Measurements from ENCODE around the gene AURKAIP1.
"Not testable (repeated sequence)": the region's sequence is repeated elsewhere in the genome, so short reads cannot be mapped to it uniquely, and the experiment has no call there.

The AURKAIP1 gene

GRCh38 chr1:1390675-1391074 is 15.7 kb upstream of the AURKAIP1 start:
- TF ChIP-seq CTCF (IDR thresholded peaks at IDR 0.05; ENCODE audit: low read depth, low read length): no peak
- DNase-seq (ENCODE audit: low read depth in 2 of 2): no peak
- no peak overlapping the region for H3K4me3 ChIP-seq (replicated peaks in 1 of 2; ENCODE audit: low read depth in 2 of 2, low read length in 2 of 2)

- no peak for TF ChIP-seq CTCF (IDR thresholded peaks at IDR 0.05; ENCODE audit: low read depth, low read length)
- no peak overlapping the region for H3K4me3 ChIP-seq (replicated peaks in 1 of 2; ENCODE audit: low read depth in 2 of 2, low read length in 2 of 2)
- DNase-seq (ENCODE audit: low read depth in 2 of 2): no peak
These were observed 13.1 kb upstream of the AURKAIP1 start for GRCh38 chr1:1388078-1388472.

- no peak overlapping the region for H3K4me3 ChIP-seq (replicated peaks in 1 of 2; ENCODE audit: low read depth in 2 of 2, low read length in 2 of 2)
- no peak for DNase-seq (ENCODE audit: low read depth in 2 of 2)
- no peak for TF ChIP-seq CTCF (IDR thresholded peaks at IDR 0.05; ENCODE audit: low read depth, low read length)
These were observed 12.4 kb upstream of the AURKAIP1 start for GRCh38 chr1:1387098-1388077.

GRCh38 chr1:1385931-1386330 is 10.9 kb upstream of the AURKAIP1 start:
- no peak for TF ChIP-seq CTCF (IDR thresholded peaks at IDR 0.05; ENCODE audit: low read depth, low read length)
- H3K4me3 ChIP-seq (replicated peaks in 1 of 2; ENCODE audit: low read depth in 2 of 2, low read length in 2 of 2): no peak overlapping the region
- DNase-seq (ENCODE audit: low read depth in 2 of 2): no peak

GRCh38 chr1:1385339-1385738 is 10.3 kb upstream of the AURKAIP1 start:
- H3K4me3 ChIP-seq (replicated peaks in 1 of 2; ENCODE audit: low read depth in 2 of 2, low read length in 2 of 2); DNase-seq (ENCODE audit: low read depth in 2 of 2): not testable (repeated sequence)

- DNase-seq (ENCODE audit: low read depth in 2 of 2): no peak
- TF ChIP-seq CTCF (IDR thresholded peaks at IDR 0.05; ENCODE audit: low read depth, low read length): no peak
These were observed 6.3 kb upstream of the AURKAIP1 start for GRCh38 chr1:1381294-1381693.

GRCh38 chr1:1380860-1381259 is 5.9 kb upstream of the AURKAIP1 start:
- TF ChIP-seq CTCF (IDR thresholded peaks at IDR 0.05; ENCODE audit: low read depth, low read length): no peak
- H3K4me3 ChIP-seq (replicated peaks in 1 of 2; ENCODE audit: low read depth in 2 of 2, low read length in 2 of 2): no peak overlapping the region
- no peak for DNase-seq (ENCODE audit: low read depth in 2 of 2)

More at GRCh38 chr1:1381294-1381693, 6.3 kb upstream of the AURKAIP1 start:
- H3K4me3 ChIP-seq (replicated peaks in 1 of 2; ENCODE audit: low read depth in 2 of 2, low read length in 2 of 2): no peak overlapping the region
